WI38 (cell line): ENCODE results near the gene KLRF1.

ENCODE experiments used
- H3K4me3 ChIP-seq: 2 replicates; pipeline ENCODE4 v1.5.1; 2011; ENCODE audit warnings: low read depth, mild to moderate bottlenecking, control low read depth, low read length
- TF ChIP-seq, protein P1 (sequence below): IDR thresholded peaks from 2 replicates; pipeline ENCODE4 v1.5.1; 2012; ENCODE audit warnings: low read depth, mild to moderate bottlenecking, control low read depth, low read length

The KLRF1 gene

DNA sequence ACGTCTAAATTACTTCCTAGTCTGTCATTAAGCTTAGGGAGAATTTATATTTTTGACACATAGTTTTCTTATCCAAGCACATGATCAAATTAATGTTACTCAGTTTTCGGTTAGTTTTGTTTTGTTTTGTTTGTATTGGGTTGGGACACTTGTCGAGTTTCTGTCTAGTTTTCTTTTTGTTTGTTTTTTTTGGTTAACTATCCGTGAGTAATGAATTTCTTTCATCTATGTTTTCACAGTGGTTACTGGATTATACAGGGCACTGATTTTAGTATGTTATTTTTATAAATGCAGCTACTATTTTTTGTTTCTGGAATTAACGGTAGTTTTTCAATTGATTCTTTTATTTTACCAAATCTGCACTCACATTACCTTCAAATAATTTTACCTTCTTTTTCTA, 2.7 kb downstream of the KLRF1 start:
- H3K4me3 ChIP-seq: no peak overlapping the region
- TF ChIP-seq, protein P1, sequence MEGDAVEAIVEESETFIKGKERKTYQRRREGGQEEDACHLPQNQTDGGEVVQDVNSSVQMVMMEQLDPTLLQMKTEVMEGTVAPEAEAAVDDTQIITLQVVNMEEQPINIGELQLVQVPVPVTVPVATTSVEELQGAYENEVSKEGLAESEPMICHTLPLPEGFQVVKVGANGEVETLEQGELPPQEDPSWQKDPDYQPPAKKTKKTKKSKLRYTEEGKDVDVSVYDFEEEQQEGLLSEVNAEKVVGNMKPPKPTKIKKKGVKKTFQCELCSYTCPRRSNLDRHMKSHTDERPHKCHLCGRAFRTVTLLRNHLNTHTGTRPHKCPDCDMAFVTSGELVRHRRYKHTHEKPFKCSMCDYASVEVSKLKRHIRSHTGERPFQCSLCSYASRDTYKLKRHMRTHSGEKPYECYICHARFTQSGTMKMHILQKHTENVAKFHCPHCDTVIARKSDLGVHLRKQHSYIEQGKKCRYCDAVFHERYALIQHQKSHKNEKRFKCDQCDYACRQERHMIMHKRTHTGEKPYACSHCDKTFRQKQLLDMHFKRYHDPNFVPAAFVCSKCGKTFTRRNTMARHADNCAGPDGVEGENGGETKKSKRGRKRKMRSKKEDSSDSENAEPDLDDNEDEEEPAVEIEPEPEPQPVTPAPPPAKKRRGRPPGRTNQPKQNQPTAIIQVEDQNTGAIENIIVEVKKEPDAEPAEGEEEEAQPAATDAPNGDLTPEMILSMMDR: no peak

DNA sequence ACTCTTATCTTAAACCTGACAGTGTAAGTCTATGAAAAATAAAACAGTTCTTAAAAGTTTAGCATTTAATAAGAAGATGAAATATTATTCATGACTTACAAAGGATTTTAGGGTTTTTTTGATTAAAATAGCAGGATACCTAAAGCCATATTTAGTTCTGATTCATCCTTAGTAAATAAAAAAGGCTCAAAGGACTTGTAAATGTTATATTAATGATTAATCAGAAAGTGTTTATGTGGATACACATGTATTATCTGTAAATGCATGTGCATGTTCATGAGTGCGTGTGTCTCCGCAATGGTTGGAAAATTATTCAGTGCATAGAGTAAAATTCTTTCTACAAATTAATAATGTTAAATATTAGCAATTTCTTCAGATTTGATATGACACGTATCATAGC, 4.4 kb downstream of the KLRF1 start:
- TF ChIP-seq, protein P1: no peak
- H3K4me3 ChIP-seq: no peak overlapping the region

DNA sequence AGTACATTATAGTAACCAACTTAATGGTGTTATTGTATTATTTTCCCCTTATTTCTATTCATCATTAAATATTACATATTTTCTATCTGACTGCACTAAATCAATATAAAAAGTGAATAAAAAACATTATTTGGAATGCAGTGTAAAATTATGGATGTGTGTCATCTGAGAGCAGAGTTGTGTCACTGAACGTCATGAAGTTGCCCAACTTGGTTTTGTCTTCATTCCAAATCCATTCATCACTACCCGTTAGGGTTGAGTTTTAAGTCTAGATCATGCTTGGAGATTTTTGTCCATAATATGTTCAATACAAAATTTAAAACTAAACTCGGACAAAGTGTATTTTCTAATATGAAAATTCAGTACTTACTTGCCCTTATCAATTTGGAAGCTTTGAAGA, 16.1 kb downstream of the KLRF1 start:
- TF ChIP-seq, protein P1: no peak
- no peak overlapping the region for H3K4me3 ChIP-seq

DNA sequence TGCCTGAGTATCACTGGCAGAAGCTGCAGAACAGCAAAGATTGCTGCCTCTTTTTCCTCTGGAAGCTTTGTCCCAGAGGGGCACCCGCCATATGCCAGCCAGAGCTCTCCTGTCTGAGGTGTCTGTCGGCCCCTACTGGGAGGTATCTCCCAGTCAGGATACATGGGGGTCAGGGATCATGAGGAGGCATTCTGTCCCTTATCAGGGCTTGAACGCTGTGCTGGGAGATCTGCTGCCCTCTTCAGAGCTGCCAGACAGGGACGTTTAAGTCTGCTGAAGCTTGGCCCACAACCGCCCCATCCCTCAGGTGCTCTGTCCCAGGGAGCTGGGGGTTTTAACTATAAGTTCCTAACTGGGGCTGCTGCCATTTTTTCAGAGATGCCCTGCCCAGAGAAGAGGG, 21.6 kb downstream of the KLRF1 start:
- H3K4me3 ChIP-seq: no peak overlapping the region
- TF ChIP-seq, protein P1: no peak

DNA sequence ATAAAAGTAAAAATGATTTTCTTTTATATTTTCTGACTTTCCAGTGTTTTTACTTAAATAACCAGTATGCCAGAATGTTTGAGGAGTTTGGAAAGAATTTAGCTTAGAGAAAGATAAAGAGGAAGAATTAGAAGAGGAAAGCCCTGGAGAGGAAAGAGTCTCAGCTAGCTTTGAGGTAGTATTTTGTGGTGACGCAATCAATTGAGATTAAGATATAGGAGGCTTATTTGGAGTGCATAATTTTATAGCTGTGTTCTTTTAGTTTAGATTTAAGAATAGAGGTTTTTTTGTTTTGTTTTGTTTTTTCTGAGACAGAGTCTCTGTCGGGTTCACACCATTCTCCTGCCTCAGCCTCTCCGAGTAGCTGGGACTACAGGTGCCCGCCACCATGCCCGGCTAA, 23.8 kb downstream of the KLRF1 start:
- no peak overlapping the region for H3K4me3 ChIP-seq
- TF ChIP-seq, protein P1: no peak

DNA sequence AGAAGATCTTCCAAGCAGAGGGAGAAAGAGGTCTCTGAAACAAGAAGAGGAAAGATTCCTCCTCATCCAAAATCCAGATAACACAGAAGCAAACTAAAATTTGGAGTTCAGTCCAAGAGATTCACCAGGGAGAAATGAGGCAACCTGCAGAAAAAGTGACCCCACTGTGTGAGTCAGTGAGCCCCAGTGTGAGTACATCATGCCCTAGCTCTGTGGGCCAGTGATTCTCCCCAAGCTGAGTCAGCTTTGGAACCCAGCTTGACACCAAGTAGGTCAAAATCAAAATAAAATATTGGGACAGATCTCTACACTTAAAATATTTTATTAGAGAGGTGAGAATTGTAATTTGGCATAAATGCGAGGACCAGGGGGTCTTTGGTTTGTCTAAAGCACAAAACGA, 24.6 kb downstream of the KLRF1 start:
- TF ChIP-seq, protein P1: no peak

DNA sequence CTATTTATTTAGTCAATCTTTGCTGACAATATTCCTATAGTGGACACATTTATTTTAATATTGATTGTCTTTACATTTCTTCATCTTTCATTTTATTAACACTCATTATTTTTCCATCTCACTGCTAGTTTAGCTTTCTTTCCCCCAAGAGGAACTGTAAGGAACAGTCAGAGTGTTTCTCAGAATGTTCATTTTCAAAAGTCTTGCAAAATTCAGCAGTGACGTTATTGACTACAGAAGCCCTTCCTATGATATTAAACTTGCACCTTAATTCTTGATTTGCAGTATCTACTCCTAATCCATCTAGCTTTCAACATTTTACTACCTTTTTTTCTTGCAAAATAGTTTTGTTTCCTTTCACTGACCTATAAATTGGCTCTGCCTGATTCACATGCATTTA, 28.9 kb downstream of the KLRF1 start:
- TF ChIP-seq, protein P1: no peak
- no peak overlapping the region for H3K4me3 ChIP-seq

More for the DNA sequence above, 24.6 kb downstream of the KLRF1 start:
- H3K4me3 ChIP-seq: no peak overlapping the region
